D721Med (cell line): ENCODE measurements around the gene PDZD7.
A peak's percentile ranks its signal among the peaks of the same experiment; 100 is the strongest.

Source experiments
- DNase-seq: peaks from one replicate; pipeline ENCODE4 v3.0.0; 2011; ENCODE audit warnings: low spot score; ENCODE audit not compliant: insufficient read length
- FAIRE-seq: peaks from 2 replicates; lab custom pipeline; 2011; peaks lifted over from hg19 to GRCh38; lab: Jason Lieb, UNC
- TF ChIP-seq, protein P1 (sequence below): IDR thresholded peaks from 2 replicates; pipeline ENCODE4 v1.5.1; 2012; ENCODE audit warnings: mild to moderate bottlenecking, control low read depth; ENCODE audit not compliant: insufficient read depth; ENCODE audit errors: missing control alignments

The PDZD7 gene

DNA sequence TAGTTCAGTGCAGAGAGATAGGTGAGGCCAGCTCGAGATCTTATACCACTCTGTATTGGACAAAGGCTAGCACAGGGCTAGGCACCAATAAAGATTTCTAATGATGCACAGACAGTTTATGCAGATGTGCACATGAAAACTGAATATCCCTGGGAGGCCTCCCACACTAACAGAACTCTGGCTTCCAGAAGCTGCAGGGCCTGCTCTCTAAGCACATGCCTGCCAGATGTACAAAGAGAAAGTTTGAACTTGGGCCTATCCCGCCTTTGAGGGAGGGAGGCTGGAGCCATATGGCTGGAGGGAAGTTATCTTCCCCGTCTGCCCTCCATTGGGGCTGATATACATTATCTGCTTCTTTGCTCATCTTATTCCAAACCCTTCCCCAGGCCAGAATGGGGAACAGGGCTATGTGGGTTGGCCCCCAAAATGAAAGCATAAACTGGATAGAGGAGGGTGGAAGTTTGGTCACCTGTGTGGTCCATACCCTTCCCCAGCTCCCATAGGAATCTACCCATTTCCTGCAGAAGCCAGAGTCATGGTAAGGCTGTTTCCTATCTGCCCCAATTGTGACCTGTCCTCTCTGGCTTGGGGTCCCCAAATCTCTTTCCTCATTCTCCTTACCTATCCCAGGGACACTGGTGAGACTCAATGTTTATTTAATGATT, 34.7 kb upstream of the PDZD7 start:
- FAIRE-seq (no peak), DNase-seq (no peak)

DNA sequence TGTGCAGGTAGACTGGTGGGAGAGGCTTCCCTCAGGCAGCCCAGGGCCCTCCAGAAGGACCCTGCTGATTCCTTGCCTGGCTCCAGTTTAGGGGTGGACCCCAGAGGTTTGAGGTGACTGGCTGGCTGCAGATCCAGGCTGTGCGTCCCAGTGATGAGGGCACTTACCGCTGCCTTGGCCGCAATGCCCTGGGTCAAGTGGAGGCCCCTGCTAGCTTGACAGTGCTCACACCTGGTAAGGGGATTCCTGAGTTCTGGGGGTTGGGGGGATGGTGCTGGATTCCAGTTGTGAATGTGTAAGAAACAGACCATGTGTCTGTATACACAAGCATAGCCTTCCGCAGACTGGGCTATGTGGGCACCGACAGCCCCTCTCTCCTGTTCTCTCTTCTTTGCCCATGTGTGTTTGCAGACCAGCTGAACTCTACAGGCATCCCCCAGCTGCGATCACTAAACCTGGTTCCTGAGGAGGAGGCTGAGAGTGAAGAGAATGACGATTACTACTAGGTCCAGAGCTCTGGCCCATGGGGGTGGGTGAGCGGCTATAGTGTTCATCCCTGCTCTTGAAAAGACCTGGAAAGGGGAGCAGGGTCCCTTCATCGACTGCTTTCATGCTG, 33.6 kb upstream of the PDZD7 start:
- DNase-seq (no peak), FAIRE-seq (no peak)
- TF ChIP-seq, protein P1, sequence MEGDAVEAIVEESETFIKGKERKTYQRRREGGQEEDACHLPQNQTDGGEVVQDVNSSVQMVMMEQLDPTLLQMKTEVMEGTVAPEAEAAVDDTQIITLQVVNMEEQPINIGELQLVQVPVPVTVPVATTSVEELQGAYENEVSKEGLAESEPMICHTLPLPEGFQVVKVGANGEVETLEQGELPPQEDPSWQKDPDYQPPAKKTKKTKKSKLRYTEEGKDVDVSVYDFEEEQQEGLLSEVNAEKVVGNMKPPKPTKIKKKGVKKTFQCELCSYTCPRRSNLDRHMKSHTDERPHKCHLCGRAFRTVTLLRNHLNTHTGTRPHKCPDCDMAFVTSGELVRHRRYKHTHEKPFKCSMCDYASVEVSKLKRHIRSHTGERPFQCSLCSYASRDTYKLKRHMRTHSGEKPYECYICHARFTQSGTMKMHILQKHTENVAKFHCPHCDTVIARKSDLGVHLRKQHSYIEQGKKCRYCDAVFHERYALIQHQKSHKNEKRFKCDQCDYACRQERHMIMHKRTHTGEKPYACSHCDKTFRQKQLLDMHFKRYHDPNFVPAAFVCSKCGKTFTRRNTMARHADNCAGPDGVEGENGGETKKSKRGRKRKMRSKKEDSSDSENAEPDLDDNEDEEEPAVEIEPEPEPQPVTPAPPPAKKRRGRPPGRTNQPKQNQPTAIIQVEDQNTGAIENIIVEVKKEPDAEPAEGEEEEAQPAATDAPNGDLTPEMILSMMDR, result no peak

More for the DNA sequence above, 34.7 kb upstream of the PDZD7 start:
- TF ChIP-seq, protein P1, result no peak

DNA sequence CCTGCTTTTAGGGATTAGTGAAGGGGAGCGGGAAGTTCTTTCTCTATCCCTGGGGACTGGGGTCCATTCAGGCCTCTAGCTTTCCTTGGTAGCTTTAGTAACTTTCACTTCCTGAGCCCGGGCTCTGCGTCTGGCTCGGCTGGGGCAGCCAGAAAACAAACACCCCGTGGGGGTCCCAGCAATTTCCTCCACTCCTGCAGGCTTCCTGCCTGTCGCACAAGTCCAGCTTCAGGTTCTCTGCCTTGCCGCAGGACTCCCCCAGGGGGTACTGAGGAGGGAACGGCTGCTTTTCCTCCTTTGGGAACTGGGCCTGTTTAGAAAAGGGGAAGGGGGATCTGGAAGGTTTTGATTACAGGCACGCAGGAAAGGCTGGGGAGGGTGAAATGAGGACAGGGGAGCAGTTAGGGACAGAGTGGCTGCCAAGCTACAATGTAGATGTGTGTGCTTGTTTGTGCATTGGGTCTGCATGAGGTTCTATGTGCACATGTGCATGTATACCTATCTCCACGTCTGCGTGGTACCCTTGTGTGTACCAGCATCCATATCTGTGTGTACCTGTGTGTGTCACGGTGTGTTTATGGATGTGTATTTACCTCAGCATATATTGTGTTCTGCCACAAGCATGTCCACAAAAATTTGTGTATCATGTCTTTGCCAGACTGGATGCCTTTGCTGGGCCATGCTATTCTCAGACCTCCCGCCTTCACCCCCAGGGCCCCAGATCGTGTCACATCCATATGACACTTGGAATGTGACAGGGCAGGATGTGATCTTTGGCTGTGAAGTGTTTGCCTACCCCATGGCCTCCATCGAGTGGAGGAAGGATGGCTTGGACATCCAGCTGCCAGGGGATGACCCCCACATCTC, 32.9 kb upstream of the PDZD7 start:
- FAIRE-seq, result no peak
- TF ChIP-seq, protein P1, result no peak
- DNase-seq, result no peak

DNA sequence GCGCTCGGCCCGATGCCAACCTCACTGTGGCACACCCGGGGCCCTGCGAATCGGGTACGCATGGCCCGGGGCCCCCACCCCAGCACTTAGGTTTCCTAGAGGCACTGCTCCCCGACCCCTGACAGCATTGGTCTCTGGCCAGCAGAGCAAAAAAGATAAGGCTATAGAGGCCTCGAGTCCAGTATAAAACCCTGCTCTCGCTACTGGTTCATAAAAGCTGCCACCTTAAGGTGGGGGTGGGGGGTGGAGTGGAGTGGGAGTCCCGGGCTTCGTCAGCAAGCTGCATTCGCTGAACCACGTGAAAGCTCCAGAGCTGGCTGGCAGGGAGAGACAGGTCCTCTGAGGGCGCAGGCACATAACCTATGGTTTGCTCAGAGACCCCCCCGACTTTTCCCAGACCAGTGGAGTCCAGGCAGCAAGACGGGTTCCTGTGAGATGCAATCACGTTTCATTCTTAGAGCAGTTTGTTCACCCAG, 32.2 kb upstream of the PDZD7 start:
- TF ChIP-seq, protein P1, result no peak
- DNase-seq, result no peak
- no peak for FAIRE-seq

DNA sequence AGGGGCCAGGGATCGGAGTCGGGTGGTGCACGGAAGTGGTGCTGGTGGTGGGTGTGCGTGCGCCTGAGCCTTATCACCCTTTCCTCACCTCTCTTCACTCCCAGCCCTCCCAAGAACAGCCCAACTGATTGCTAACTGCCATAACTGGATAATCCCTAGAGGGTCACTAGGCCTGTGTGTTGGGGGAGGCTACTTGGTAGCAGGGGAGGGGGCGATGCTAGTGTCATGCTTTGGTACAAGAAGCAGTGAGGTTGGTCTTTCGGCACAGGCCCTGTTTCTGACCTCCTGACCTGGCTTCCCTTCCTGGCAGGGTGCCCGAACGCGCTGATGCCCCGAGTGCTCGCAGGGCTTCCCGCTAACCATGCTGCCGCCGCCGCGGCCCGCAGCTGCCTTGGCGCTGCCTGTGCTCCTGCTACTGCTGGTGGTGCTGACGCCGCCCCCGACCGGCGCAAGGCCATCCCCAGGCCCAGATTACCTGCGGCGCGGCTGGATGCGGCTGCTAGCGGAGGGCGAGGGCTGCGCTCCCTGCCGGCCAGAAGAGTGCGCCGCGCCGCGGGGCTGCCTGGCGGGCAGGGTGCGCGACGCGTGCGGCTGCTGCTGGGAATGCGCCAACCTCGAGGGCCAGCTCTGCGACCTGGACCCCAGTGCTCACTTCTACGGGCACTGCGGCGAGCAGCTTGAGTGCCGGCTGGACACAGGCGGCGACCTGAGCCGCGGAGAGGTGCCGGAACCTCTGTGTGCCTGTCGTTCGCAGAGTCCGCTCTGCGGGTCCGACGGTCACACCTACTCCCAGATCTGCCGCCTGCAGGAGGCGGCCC, 31.5 kb upstream of the PDZD7 start:
- DNase-seq (no peak), FAIRE-seq (no peak)
- TF ChIP-seq, protein P1, result peak; percentile 29

DNA sequence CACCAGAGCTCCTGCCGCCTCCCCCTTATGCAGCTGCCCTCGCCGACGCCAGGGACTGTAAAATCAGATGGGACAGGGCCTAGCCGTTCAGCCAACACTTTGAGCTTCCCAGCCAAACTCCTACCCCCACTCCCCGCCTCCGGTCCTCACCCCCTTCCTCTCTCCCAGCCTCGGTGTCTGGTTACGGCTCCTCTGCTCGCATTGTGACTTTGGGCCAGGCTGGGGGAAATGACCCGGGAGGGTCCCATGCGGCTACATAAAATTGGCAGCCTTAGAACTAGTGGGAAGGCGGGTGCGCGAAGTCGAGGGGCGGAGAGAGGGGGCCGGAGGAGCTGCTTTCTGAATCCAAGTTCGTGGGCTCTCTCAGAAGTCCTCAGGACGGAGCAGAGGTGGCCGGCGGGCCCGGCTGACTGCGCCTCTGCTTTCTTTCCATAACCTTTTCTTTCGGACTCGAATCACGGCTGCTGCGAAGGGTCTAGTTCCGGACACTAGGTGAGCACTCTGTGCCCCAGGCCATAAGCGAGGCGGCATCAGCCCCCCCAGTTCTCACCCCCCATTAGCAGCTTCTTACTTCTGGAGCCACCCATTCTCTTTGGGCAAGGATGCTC, 30.8 kb upstream of the PDZD7 start, which contains the start of gene KAZALD1:
Gene KAZALD1 (plus strand): TSS at position 366 of the 608 bp plus-strand sequence. CDS start 604 bp downstream, outside the sequence.
- TF ChIP-seq, protein P1, result no peak
- DNase-seq (no peak), FAIRE-seq (no peak)
